ENCODE data around the gene GNG12. TPM values are rescaled to one million over a fixed set of nuclear protein-coding genes. Genes with fewer than 3 reads are reported as not detected.

Gene GNG12
- total and polyA plus RNA-seq, 3 experiments from 2014 or later: 0.71 to 0.77 TPM; not detected in 1

- H3K4me1 ChIP-seq (ENCODE audit: insufficient read depth, low read length): no peaks in the 10 kb centered on the region
- POLR2A ChIA-PET: no interaction called here
- Mint-ChIP-seq H3K27ac (no peak overlapping the region), H3K4me3 (no peak overlapping the region), H3K36me3 (no peaks in the 10 kb centered on the region), H3K4me1 (no peaks in the 10 kb centered on the region), H3K27me3 (peaks cover 0 to 30% of the 10 kb centered on the region in 2 donors), H3K9me3 (peaks cover 0 to 3% (median 0%) of the 10 kb centered on the region in 5 donors)
- peaks cover 4% of the 10 kb centered on the region for H3K27me3 ChIP-seq (ENCODE audit: insufficient read depth, low read length, poor library complexity, severe bottlenecking)
- H3K36me3 ChIP-seq (ENCODE audit: insufficient read depth, low read length): no peaks in the 10 kb centered on the region
- no peak for DNase-seq
- H3K27ac ChIP-seq (ENCODE audit: low read depth, low read length): no peak overlapping the region
- H3K4me3 ChIP-seq (ENCODE audit: low read length): no peak overlapping the region
- CTCF ChIA-PET: no interaction called here
- H3K9me3 ChIP-seq (ENCODE audit: low read length): no peaks in the 10 kb centered on the region
Observed at GRCh38 chr1:67807282-67807681, 26.0 kb downstream of the GNG12 start.

- Histone ChIP-seq H3K27ac (ENCODE audit: low read depth, low read length) (no peak overlapping the region), H3K4me1 (ENCODE audit: insufficient read depth, low read length) (no peaks in the 10 kb centered on the region), H3K9me3 (ENCODE audit: low read length) (no peaks in the 10 kb centered on the region), H3K27me3 (ENCODE audit: insufficient read depth, low read length, poor library complexity, severe bottlenecking) (peaks cover 4% of the 10 kb centered on the region), H3K4me3 (ENCODE audit: low read length) (no peak overlapping the region), H3K36me3 (ENCODE audit: insufficient read depth, low read length) (no peaks in the 10 kb centered on the region)
- H3K27me3 Mint-ChIP-seq: peaks cover 6 to 53% of the 10 kb centered on the region in 2 donors
- H3K27ac Mint-ChIP-seq: no peak overlapping the region
- peaks cover 0 to 3% (median 0%) of the 10 kb centered on the region in 5 donors for H3K9me3 Mint-ChIP-seq
- no peak overlapping the region for H3K4me3 Mint-ChIP-seq
- H3K4me1 Mint-ChIP-seq: no peaks in the 10 kb centered on the region
- DNase-seq: no peak
- POLR2A ChIA-PET: no interaction called here
- CTCF ChIA-PET: no interaction called here
- no peaks in the 10 kb centered on the region for H3K36me3 Mint-ChIP-seq
Observed at GRCh38 chr1:67804710-67805109, 28.6 kb downstream of the GNG12 start.

DNA sequence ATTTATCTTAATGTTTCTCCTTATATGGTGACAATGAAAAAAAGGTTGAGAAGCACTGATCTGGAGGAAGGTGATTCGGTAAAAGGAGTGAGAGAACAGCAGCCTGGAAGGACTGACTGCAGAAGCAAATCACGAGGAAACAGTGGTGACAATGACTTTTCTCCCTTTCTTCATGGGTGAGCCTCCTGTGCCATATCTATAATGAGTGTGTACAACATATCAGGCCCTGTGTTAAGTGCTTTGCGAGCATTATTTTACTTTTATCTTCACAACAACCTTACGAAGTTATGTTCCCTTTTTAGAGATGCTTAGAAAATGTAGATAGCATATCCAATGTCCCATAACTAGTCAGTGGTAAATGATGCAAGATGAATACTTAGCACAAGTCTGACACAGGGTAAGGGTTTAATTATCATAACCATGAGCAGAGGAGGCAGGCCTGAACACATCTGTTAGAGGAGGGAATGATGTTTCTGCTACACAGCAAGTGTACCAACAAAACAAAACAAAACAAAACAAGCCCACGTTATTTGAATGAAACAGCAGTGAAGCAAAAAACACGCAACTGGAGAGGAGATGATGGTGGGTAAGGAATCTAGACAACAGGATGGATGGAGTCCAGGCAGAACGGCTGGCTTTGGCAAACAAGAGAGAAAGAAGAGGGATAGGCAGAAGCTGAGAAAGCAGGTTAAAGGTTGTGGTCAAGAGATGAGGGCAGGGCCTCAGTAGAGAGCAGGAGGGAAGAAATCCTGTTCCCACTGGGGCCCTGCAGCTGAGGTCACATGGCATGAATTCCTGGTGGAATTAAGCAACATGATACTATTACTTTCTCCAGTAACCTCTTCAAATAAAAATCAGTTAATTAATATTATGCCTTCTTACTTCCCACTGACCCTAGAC, 29.6 kb downstream of the GNG12 start:
- peaks cover 6 to 57% of the 10 kb centered on the region in 2 donors for H3K27me3 Mint-ChIP-seq
- POLR2A ChIA-PET: interaction anchor here (0.6 kb wide), 1 partner anchor 199 kb away, joined by 3 read pairs; no protein-coding TSS in a partner anchor

DNA sequence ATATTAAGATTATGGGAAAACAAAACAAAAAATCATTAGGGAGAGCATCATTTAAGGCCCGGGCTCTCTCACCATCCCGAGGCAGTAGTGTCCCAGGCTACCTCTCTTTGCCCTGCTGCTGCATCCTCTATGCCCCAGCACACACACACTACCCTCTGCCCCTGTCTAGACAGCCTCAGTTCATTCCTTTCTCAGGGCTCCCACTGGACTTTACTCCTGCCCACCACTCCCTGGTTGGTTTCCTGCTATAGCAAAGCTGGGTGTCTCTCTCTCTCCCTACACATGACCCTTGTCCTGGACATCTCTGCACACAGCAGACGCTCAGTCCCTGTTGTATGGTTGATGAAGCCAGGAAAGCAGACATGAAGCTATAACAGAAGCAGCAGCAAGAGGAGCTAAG, 30.7 kb downstream of the GNG12 start:
- Histone ChIP-seq H3K4me1 (ENCODE audit: insufficient read depth, low read length) (no peaks in the 10 kb centered on the region), H3K27ac (ENCODE audit: low read depth, low read length) (no peak overlapping the region), H3K36me3 (ENCODE audit: insufficient read depth, low read length) (no peaks in the 10 kb centered on the region), H3K27me3 (ENCODE audit: insufficient read depth, low read length, poor library complexity, severe bottlenecking) (peaks cover 4% of the 10 kb centered on the region), H3K9me3 (ENCODE audit: low read length) (no peaks in the 10 kb centered on the region), H3K4me3 (ENCODE audit: low read length) (no peak overlapping the region)
- CTCF ChIA-PET: no interaction called here
- H3K36me3 Mint-ChIP-seq: no peaks in the 10 kb centered on the region
- no peak overlapping the region for H3K4me3 Mint-ChIP-seq
- DNase-seq: no peak
- no peaks in the 10 kb centered on the region for H3K4me1 Mint-ChIP-seq
- POLR2A ChIA-PET: no interaction called here
- H3K9me3 Mint-ChIP-seq: peaks cover 0 to 3% (median 0%) of the 10 kb centered on the region in 5 donors
- H3K27ac Mint-ChIP-seq: no peak overlapping the region
- H3K27me3 Mint-ChIP-seq: peaks cover 10 to 66% of the 10 kb centered on the region in 2 donors

More for the DNA sequence above, 29.6 kb downstream of the GNG12 start:
- Histone ChIP-seq H3K36me3 (ENCODE audit: insufficient read depth, low read length) (no peaks in the 10 kb centered on the region), H3K4me3 (ENCODE audit: low read length) (no peak overlapping the region), H3K27me3 (ENCODE audit: insufficient read depth, low read length, poor library complexity, severe bottlenecking) (peaks cover 4% of the 10 kb centered on the region), H3K4me1 (ENCODE audit: insufficient read depth, low read length) (no peaks in the 10 kb centered on the region), H3K27ac (ENCODE audit: low read depth, low read length) (no peak overlapping the region), H3K9me3 (ENCODE audit: low read length) (no peaks in the 10 kb centered on the region)
- H3K4me1 Mint-ChIP-seq: no peaks in the 10 kb centered on the region
- H3K36me3 Mint-ChIP-seq: no peaks in the 10 kb centered on the region
- H3K4me3 Mint-ChIP-seq: peak overlapping the region in 1 of 7 donors; percentile 65
- no peak for DNase-seq
- peaks cover 0 to 3% (median 0%) of the 10 kb centered on the region in 5 donors for H3K9me3 Mint-ChIP-seq
- CTCF ChIA-PET: no interaction called here
- H3K27ac Mint-ChIP-seq: no peak overlapping the region

- H3K9me3 ChIP-seq (ENCODE audit: low read length): no peaks in the 10 kb centered on the region
Observed at GRCh38 chr1:67801903-67802302, 31.4 kb downstream of the GNG12 start.

GRCh38 chr1:67795179-67795912, 37.9 kb downstream of the GNG12 start:
- Histone ChIP-seq H3K36me3 (ENCODE audit: insufficient read depth, low read length) (no peaks in the 10 kb centered on the region), H3K27ac (ENCODE audit: low read depth, low read length) (no peak overlapping the region), H3K27me3 (ENCODE audit: insufficient read depth, low read length, poor library complexity, severe bottlenecking) (no peaks in the 10 kb centered on the region), H3K9me3 (ENCODE audit: low read length) (no peaks in the 10 kb centered on the region), H3K4me1 (ENCODE audit: insufficient read depth, low read length) (no peaks in the 10 kb centered on the region), H3K4me3 (ENCODE audit: low read length) (no peak overlapping the region)
- H3K4me1 Mint-ChIP-seq: no peaks in the 10 kb centered on the region
- no peak overlapping the region for H3K27ac Mint-ChIP-seq
- POLR2A ChIA-PET: no interaction called here
- H3K4me3 Mint-ChIP-seq: no peak overlapping the region
- H3K27me3 Mint-ChIP-seq: peaks cover 14 to 29% of the 10 kb centered on the region in 2 donors
- no peaks in the 10 kb centered on the region for H3K9me3 Mint-ChIP-seq
- CTCF ChIA-PET: no interaction called here
- no peaks in the 10 kb centered on the region for H3K36me3 Mint-ChIP-seq
- DNase-seq: no peak

More at GRCh38 chr1:67801903-67802302, 31.4 kb downstream of the GNG12 start:
- no peak overlapping the region for H3K27ac ChIP-seq (ENCODE audit: low read depth, low read length)
- H3K4me1 Mint-ChIP-seq: no peaks in the 10 kb centered on the region
- H3K27me3 Mint-ChIP-seq: peaks cover 10 to 68% of the 10 kb centered on the region in 2 donors
- no peak for DNase-seq
- no peak overlapping the region for H3K4me3 Mint-ChIP-seq
- H3K4me3 ChIP-seq (ENCODE audit: low read length): no peak overlapping the region
- peaks cover 4% of the 10 kb centered on the region for H3K27me3 ChIP-seq (ENCODE audit: insufficient read depth, low read length, poor library complexity, severe bottlenecking)
- ChIA-PET POLR2A (no interaction called here), CTCF (no interaction called here)
- no peak overlapping the region for H3K27ac Mint-ChIP-seq
- peaks cover 0 to 3% (median 0%) of the 10 kb centered on the region in 5 donors for H3K9me3 Mint-ChIP-seq
- no peaks in the 10 kb centered on the region for H3K36me3 ChIP-seq (ENCODE audit: insufficient read depth, low read length)
- no peaks in the 10 kb centered on the region for H3K36me3 Mint-ChIP-seq
- no peaks in the 10 kb centered on the region for H3K4me1 ChIP-seq (ENCODE audit: insufficient read depth, low read length)

GRCh38 chr1:67793562-67793961, 39.7 kb downstream of the GNG12 start:
- peaks cover 14 to 19% of the 10 kb centered on the region in 2 donors for H3K27me3 Mint-ChIP-seq
- Histone ChIP-seq H3K36me3 (ENCODE audit: insufficient read depth, low read length) (no peaks in the 10 kb centered on the region), H3K27ac (ENCODE audit: low read depth, low read length) (no peak overlapping the region), H3K4me1 (ENCODE audit: insufficient read depth, low read length) (no peaks in the 10 kb centered on the region), H3K4me3 (ENCODE audit: low read length) (no peak overlapping the region), H3K9me3 (ENCODE audit: low read length) (no peaks in the 10 kb centered on the region), H3K27me3 (ENCODE audit: insufficient read depth, low read length, poor library complexity, severe bottlenecking) (no peaks in the 10 kb centered on the region)
- no peak overlapping the region for H3K4me3 Mint-ChIP-seq
- DNase-seq: no peak
- H3K9me3 Mint-ChIP-seq: no peaks in the 10 kb centered on the region
- H3K27ac Mint-ChIP-seq: no peak overlapping the region
- ChIA-PET POLR2A (no interaction called here), CTCF (no interaction called here)
- H3K36me3 Mint-ChIP-seq: no peaks in the 10 kb centered on the region
- H3K4me1 Mint-ChIP-seq: no peaks in the 10 kb centered on the region

DNA sequence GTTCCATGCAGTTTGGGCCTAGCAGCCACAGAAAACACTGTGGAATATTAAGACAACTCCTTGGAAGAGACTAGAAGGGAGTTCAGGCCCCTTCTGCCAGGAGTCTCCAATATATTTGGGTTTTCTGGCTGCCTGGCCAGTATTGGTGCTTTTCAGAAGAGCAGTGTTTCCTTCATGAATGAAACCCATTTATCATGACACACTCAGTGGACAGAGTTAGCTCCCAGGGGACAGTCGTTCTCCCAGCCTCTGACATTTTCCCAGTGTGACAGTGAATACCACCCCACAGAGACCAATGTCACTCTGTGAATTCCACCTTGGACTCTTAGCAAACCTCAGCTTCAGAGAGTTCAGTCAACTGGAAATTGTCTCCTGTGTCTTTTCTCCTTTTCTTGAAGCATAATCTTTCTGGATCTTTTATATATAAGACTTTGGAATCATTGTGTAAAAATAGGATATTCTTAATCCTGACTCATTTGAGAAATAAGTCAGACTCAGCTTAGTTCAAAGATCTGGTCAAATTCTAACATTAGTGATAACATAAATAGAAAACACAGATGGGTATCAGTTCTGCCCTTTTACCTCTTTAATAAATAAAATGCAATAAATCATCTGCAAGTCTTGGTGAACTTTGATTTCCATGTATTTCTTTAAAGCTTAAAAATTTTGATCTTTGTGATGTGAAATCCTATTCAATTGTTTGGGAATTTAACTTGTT, 40.4 kb downstream of the GNG12 start:
- Histone ChIP-seq H3K36me3 (ENCODE audit: insufficient read depth, low read length) (no peaks in the 10 kb centered on the region), H3K27me3 (ENCODE audit: insufficient read depth, low read length, poor library complexity, severe bottlenecking) (no peaks in the 10 kb centered on the region), H3K9me3 (ENCODE audit: low read length) (no peaks in the 10 kb centered on the region), H3K4me3 (ENCODE audit: low read length) (no peak overlapping the region), H3K4me1 (ENCODE audit: insufficient read depth, low read length) (no peaks in the 10 kb centered on the region), H3K27ac (ENCODE audit: low read depth, low read length) (no peak overlapping the region)
- Mint-ChIP-seq H3K36me3 (no peaks in the 10 kb centered on the region), H3K4me3 (no peak overlapping the region), H3K9me3 (no peaks in the 10 kb centered on the region), H3K4me1 (no peaks in the 10 kb centered on the region), H3K27ac (no peak overlapping the region), H3K27me3 (peaks cover 12 to 13% of the 10 kb centered on the region in 2 donors)
- CTCF ChIA-PET: no interaction called here
- POLR2A ChIA-PET: no interaction called here
- DNase-seq: no peak
